Activated naive CD4-positive, alpha-beta T cell treated with anti-CD3 and anti-CD28 coated beads, Interleukin-2, amount 50 U/mL, for 24 hours (primary cell): ENCODE measurements around the gene NPC1.
A peak's percentile ranks its signal among the peaks of the same experiment; 100 is the strongest.

Experiments used
- H3K27ac Mint-ChIP-seq: one replicate; pipeline ENCODE4 v1.8.0; 2021; ENCODE audit warnings: mild to moderate bottlenecking, mixed read lengths
- H3K27me3 Mint-ChIP-seq: one replicate; pipeline ENCODE4 v1.8.0; 2021; ENCODE audit warnings: mixed read lengths
- H3K36me3 Mint-ChIP-seq: one replicate; pipeline ENCODE4 v1.8.0; 2021; ENCODE audit warnings: mixed read lengths
- H3K4me1 Mint-ChIP-seq: one replicate; pipeline ENCODE4 v1.8.0; 2021; ENCODE audit warnings: mixed read lengths
- H3K4me3 Mint-ChIP-seq: one replicate; pipeline ENCODE4 v1.8.0; 2021; ENCODE audit warnings: mild to moderate bottlenecking, mixed read lengths
- H3K9me3 Mint-ChIP-seq: one replicate; pipeline ENCODE4 v1.8.0; 2021; ENCODE audit warnings: mixed read lengths

The NPC1 gene

GRCh38 chr18:23586249-23587196 is at the start of gene NPC1:
TSS of gene NPC1 (minus strand) at chr18:23586506. CDS start at chr18:23586343, 163 bp downstream.
- Mint-ChIP-seq H3K9me3 (no peaks in the 10 kb centered on the region), H3K4me3 (peak within 1 kb of the TSS; percentile 93), H3K36me3 (no peaks in the 10 kb centered on the region), H3K27me3 (no peaks in the 10 kb centered on the region), H3K27ac (peak within 1 kb of the TSS; percentile 86), H3K4me1 (peaks cover 42% of the 10 kb centered on the region)

- H3K27me3 Mint-ChIP-seq, result no peaks in the 10 kb centered on the region
- peaks cover 3% of the 10 kb centered on the region for H3K4me1 Mint-ChIP-seq
- no peak overlapping the region for H3K4me3 Mint-ChIP-seq
- H3K36me3 Mint-ChIP-seq, result no peaks in the 10 kb centered on the region
- no peak overlapping the region for H3K27ac Mint-ChIP-seq
- no peaks in the 10 kb centered on the region for H3K9me3 Mint-ChIP-seq
These were observed 49.7 kb upstream of the NPC1 start for GRCh38 chr18:23636071-23636399.

GRCh38 chr18:23635283-23636070 is 49.2 kb upstream of the NPC1 start:
- Mint-ChIP-seq H3K9me3 (no peaks in the 10 kb centered on the region), H3K4me3 (no peak overlapping the region), H3K36me3 (no peaks in the 10 kb centered on the region), H3K27me3 (no peaks in the 10 kb centered on the region), H3K4me1 (peaks cover 3% of the 10 kb centered on the region), H3K27ac (peak overlapping the region; percentile 53)

- H3K9me3 Mint-ChIP-seq, result no peaks in the 10 kb centered on the region
- H3K4me1 Mint-ChIP-seq, result peaks cover 3% of the 10 kb centered on the region
- no peak overlapping the region for H3K27ac Mint-ChIP-seq
- no peaks in the 10 kb centered on the region for H3K36me3 Mint-ChIP-seq
- no peaks in the 10 kb centered on the region for H3K27me3 Mint-ChIP-seq
- H3K4me3 Mint-ChIP-seq, result no peak overlapping the region
These were observed 48.4 kb upstream of the NPC1 start for GRCh38 chr18:23634692-23635091.

- no peaks in the 10 kb centered on the region for H3K27me3 Mint-ChIP-seq
- H3K27ac Mint-ChIP-seq, result no peak overlapping the region
- no peaks in the 10 kb centered on the region for H3K9me3 Mint-ChIP-seq
- no peaks in the 10 kb centered on the region for H3K36me3 Mint-ChIP-seq
- no peak overlapping the region for H3K4me3 Mint-ChIP-seq
- H3K4me1 Mint-ChIP-seq, result peaks cover 3% of the 10 kb centered on the region
These were observed 46.3 kb upstream of the NPC1 start for GRCh38 chr18:23632615-23633014.

GRCh38 chr18:23631746-23632145 is 45.4 kb upstream of the NPC1 start:
- H3K36me3 Mint-ChIP-seq, result no peaks in the 10 kb centered on the region
- H3K9me3 Mint-ChIP-seq, result no peaks in the 10 kb centered on the region
- H3K4me1 Mint-ChIP-seq, result peaks cover 3% of the 10 kb centered on the region
- H3K27ac Mint-ChIP-seq, result no peak overlapping the region
- no peaks in the 10 kb centered on the region for H3K27me3 Mint-ChIP-seq
- H3K4me3 Mint-ChIP-seq, result no peak overlapping the region

GRCh38 chr18:23631312-23631711 is 45.0 kb upstream of the NPC1 start:
- Mint-ChIP-seq H3K27ac (no peak overlapping the region), H3K36me3 (no peaks in the 10 kb centered on the region), H3K4me1 (peaks cover 7% of the 10 kb centered on the region), H3K4me3 (no peak overlapping the region), H3K27me3 (no peaks in the 10 kb centered on the region), H3K9me3 (no peaks in the 10 kb centered on the region)

- Mint-ChIP-seq H3K36me3 (no peaks in the 10 kb centered on the region), H3K27me3 (no peaks in the 10 kb centered on the region), H3K9me3 (no peaks in the 10 kb centered on the region), H3K27ac (no peak overlapping the region), H3K4me3 (no peak overlapping the region), H3K4me1 (peaks cover 4% of the 10 kb centered on the region)
These were observed 43.2 kb upstream of the NPC1 start for GRCh38 chr18:23629444-23629946.

- no peaks in the 10 kb centered on the region for H3K27me3 Mint-ChIP-seq
- H3K9me3 Mint-ChIP-seq, result no peaks in the 10 kb centered on the region
- H3K27ac Mint-ChIP-seq, result no peak overlapping the region
- H3K4me3 Mint-ChIP-seq, result no peak overlapping the region
- peaks cover 4% of the 10 kb centered on the region for H3K4me1 Mint-ChIP-seq
- H3K36me3 Mint-ChIP-seq, result no peaks in the 10 kb centered on the region
These were observed 41.7 kb upstream of the NPC1 start for GRCh38 chr18:23627970-23628369.

- H3K27me3 Mint-ChIP-seq, result no peaks in the 10 kb centered on the region
- no peaks in the 10 kb centered on the region for H3K9me3 Mint-ChIP-seq
- no peaks in the 10 kb centered on the region for H3K36me3 Mint-ChIP-seq
- peaks cover 4% of the 10 kb centered on the region for H3K4me1 Mint-ChIP-seq
- no peak overlapping the region for H3K4me3 Mint-ChIP-seq
- no peak overlapping the region for H3K27ac Mint-ChIP-seq
These were observed 41.0 kb upstream of the NPC1 start for GRCh38 chr18:23627321-23627720.

GRCh38 chr18:23626451-23627279 is 40.4 kb upstream of the NPC1 start:
- Mint-ChIP-seq H3K4me1 (peaks cover 4% of the 10 kb centered on the region), H3K9me3 (no peaks in the 10 kb centered on the region), H3K36me3 (no peaks in the 10 kb centered on the region), H3K4me3 (no peak overlapping the region), H3K27me3 (peaks cover 4% of the 10 kb centered on the region), H3K27ac (no peak overlapping the region)

GRCh38 chr18:23623040-23623439 is 36.7 kb upstream of the NPC1 start:
- Mint-ChIP-seq H3K36me3 (no peaks in the 10 kb centered on the region), H3K27me3 (peaks cover 25% of the 10 kb centered on the region), H3K4me1 (peaks cover 4% of the 10 kb centered on the region), H3K27ac (no peak overlapping the region), H3K9me3 (no peaks in the 10 kb centered on the region), H3K4me3 (no peak overlapping the region)

- Mint-ChIP-seq H3K4me3 (peak overlapping the region; percentile 59), H3K4me1 (no peaks in the 10 kb centered on the region), H3K9me3 (no peaks in the 10 kb centered on the region), H3K36me3 (no peaks in the 10 kb centered on the region), H3K27me3 (peaks cover 28% of the 10 kb centered on the region), H3K27ac (no peak overlapping the region)
These were observed 33.1 kb upstream of the NPC1 start for GRCh38 chr18:23619388-23619881.

- Mint-ChIP-seq H3K27me3 (peaks cover 28% of the 10 kb centered on the region), H3K4me1 (no peaks in the 10 kb centered on the region), H3K9me3 (no peaks in the 10 kb centered on the region), H3K36me3 (no peaks in the 10 kb centered on the region), H3K4me3 (peak overlapping the region; percentile 59), H3K27ac (no peak overlapping the region)
These were observed 32.6 kb upstream of the NPC1 start for GRCh38 chr18:23618862-23619387.
